ENCODE data around the gene KIAA1614. TPM values are rescaled to one million over a fixed set of nuclear protein-coding genes. Genes with fewer than 3 reads are reported as not detected.

Gene KIAA1614, protein sequence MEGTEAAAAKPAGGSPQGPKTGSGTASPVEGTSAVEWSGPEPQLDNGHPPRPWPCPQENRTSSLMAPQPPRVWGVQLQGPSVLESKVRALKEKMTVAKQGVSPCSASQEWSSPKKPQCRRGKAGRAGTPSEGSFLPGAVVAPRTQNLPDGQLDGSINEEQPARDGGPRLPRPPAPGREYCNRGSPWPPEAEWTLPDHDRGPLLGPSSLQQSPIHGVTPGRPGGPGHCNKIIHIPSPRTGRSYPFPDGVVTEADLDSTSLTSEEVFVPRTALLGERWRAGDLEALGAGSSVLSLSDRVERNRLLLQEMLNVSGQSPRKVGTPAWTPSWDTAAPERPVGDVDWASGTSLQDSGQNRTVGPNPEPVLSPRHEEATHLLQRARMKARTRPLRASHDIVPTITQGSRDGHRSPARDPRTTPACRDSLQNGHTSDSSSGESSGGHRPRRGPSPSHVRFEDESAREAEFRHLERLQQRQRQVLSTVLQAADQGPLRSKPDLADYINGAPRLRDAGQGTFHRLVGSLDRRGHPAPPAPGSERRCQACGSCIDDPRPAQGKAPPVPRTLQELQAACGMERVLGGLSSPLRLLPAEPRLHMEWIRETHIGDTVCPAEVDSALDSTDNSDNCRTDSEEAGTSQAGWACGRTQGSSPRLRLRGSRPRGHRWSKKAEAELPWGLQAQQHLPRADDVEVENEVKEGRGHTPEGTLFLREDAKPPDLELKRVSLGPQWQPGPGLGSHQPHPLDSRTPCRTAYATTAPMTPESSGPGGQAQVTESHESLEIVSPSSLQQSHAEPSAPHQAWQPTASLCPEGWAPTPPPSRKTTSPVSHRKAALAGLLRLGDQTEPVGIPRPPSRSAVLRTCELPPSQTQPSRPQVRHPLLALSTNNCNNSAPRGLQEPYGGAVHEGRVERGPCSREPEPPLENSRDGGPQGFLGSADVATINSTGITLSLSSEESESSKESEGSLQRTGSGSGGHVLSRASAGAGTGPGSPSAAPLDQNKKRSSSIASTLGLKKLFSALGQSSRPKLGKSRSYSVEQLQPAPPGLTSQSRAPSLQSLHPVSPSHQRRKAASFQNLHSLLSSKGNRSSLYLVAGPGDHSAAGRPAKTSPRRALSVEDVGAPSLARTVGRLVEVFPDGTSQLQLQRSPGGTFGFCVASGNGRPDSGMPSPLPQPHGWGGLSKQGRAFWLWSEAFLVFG
- total RNA-seq, result 0.66 and 1.9 TPM in 2 replicates

DNA sequence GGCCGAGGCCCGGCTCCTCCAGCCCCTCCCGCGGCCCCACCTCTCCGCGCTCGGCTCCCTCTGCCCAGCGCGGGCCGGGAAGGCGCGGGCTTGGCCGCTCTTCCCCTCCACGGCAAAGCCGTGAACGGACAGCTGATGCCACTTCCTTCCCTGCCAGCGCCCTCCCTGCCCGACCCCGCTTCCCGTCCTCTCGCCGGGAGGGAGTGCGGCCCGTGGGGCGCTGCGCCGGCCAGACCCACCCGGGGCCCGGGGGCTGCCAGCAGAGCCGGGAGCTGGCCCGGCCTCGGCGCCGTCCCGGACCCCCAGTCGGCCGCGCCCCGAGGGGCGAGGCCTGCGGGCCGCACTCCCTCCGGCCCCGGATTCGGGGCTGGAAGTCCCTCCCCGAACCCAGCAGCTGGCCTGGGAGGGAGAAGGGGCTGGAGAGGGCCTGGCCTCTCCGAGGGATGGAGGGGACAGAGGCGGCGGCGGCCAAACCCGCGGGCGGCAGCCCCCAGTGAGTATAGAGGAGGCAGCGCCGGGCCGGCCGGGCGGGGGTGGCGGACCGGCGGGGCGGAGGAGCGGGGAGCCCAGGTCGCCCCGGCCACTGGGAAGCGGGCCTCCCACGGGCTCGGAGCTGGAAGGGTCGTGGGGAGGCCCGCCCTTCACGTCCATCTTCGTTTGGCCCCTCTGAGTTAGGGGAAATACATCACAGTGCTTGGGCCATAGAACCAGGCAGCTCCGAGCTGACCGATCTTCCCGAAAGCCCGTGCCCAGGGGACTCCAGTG, at the start of gene KIAA1614:
KIAA1614 (plus strand) TSS at position 97 of the 765 bp plus-strand sequence; CDS start at position 444, 347 bp downstream.

Other genes with a start within 250 kb of the KIAA1614 start
- 54.5 and 57.6 TPM in 2 replicates for gene STX6, start 110.0 kb downstream of the KIAA1614 start, total RNA-seq
- gene MR1, start 121.1 kb downstream of the KIAA1614 start, total RNA-seq, result 2.3 and 4.2 TPM in 2 replicates
- 17.6 and 19.4 TPM in 2 replicates for gene IER5, start 175.8 kb downstream of the KIAA1614 start, total RNA-seq

All from thoracic aorta endothelial cell (primary cell).